Ovary (tissue), 3 donors: ENCODE measurements around the gene RING1.

Experiments used
- EP300 ChIP-seq: sonication (generic); formaldehyde crosslinking; IDR thresholded peaks from one replicate; pipeline ENCODE4 v1.6.1; 2017; ENCODE audit warnings: antibody characterized with exemption
- POLR2A ChIP-seq: fragments of 450-650 bp; IDR thresholded peaks from one replicate; pipeline ENCODE4 v1.6.1; 2017; ENCODE audit warnings: antibody characterized with exemption, mild to moderate bottlenecking, moderate library complexity
- TF ChIP-seq, protein P1 (sequence below), 3 donors: fragments of 450-650 bp in 2 of 3; fragments of 200-600 bp in 1 of 3; IDR thresholded peaks; one replicate each; pipeline versions ENCODE4 v1.5.1 to v1.8.0; 2016 to 2022; ENCODE audit warnings: antibody characterized with exemption in 3 of 3, mild to moderate bottlenecking in 1 of 3
- donor health status: DM: no; HTN: no; CAD: no.

GRCh38 chr6:33250731-33251130 is 42.4 kb downstream of the RING1 start:
- TF ChIP-seq, protein P1, sequence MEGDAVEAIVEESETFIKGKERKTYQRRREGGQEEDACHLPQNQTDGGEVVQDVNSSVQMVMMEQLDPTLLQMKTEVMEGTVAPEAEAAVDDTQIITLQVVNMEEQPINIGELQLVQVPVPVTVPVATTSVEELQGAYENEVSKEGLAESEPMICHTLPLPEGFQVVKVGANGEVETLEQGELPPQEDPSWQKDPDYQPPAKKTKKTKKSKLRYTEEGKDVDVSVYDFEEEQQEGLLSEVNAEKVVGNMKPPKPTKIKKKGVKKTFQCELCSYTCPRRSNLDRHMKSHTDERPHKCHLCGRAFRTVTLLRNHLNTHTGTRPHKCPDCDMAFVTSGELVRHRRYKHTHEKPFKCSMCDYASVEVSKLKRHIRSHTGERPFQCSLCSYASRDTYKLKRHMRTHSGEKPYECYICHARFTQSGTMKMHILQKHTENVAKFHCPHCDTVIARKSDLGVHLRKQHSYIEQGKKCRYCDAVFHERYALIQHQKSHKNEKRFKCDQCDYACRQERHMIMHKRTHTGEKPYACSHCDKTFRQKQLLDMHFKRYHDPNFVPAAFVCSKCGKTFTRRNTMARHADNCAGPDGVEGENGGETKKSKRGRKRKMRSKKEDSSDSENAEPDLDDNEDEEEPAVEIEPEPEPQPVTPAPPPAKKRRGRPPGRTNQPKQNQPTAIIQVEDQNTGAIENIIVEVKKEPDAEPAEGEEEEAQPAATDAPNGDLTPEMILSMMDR (IDR thresholded peaks at IDR 0.05): no peak
- TF ChIP-seq EP300 (no peak), POLR2A (no peak)
